ENCODE results near the gene PARD3B. TPM values are rescaled to one million over a fixed set of nuclear protein-coding genes. Genes with fewer than 3 reads are reported as not detected.

PARD3B gene
- total and polyA plus RNA-seq, 10 of the 15 experiments (the other 5 are each of a cell fraction or from before 2014, with no cell fraction given), result 0.01 to 0.54 (median 0.07) TPM; not detected in 7

GRCh38 chr2:205642599-205643356 lies 1097.5 kb downstream of the PARD3B start:
- no peaks in the 10 kb centered on the region for H3K36me3 ChIP-seq (ENCODE audit: control insufficient read depth in 2 of 2, insufficient read depth in 2 of 2, low read length in 1 of 2)
- no peak overlapping the region for H3K4me2 ChIP-seq (ENCODE audit: control insufficient read depth, insufficient read depth)
- no peaks in the 10 kb centered on the region; the same call in 2 of the 3 replicates for H3K9me3 ChIP-seq (replicated peaks; ENCODE audit: control insufficient read depth, insufficient read depth, low read length)
- SMC1A ChIA-PET (ENCODE audit: uncharacterized antibody, unreplicated experiment), result interaction anchor here (0.7 kb wide), 1 partner anchor 1616 kb away, joined by 3 read pairs; no protein-coding TSS in a partner anchor
- no peak for DNase-seq (ENCODE audit: low read depth, low spot score)
- H2AFZ ChIP-seq (ENCODE audit: control insufficient read depth, low read depth, low read length), result no peak overlapping the region
- CTCF ChIA-PET, result interaction anchor here (2.5 kb wide), 1 partner anchor 33 kb away, joined by 9 read pairs; no protein-coding TSS in a partner anchor
- intact Hi-C loops (cut with micrococcal nuclease; ENCODE audit: unreplicated experiment) (no loop called here), in situ Hi-C loops (cut with MboI) (no loop called here)
- H4K20me1 ChIP-seq (ENCODE audit: control insufficient read depth, insufficient read depth), result no peaks in the 10 kb centered on the region
- peaks cover 1 to 9% of the 10 kb centered on the region in 2 experiments for H3K27me3 ChIP-seq (replicated peaks in 1 of 2; ENCODE audit: control insufficient read depth in 2 of 2, insufficient read depth in 2 of 2, low read length in 1 of 2)
- no peak for FAIRE-seq
- TF ChIP-seq TCF12 (IDR thresholded peaks at IDR 0.05; ENCODE audit: low read depth, low read length) (no peak), PAX8 (IDR thresholded peaks at IDR 0.05) (no peak), CUX1 (IDR thresholded peaks at IDR 0.05; ENCODE audit: insufficient replicate concordance, low read depth, low read length) (no peak), EP300 (IDR thresholded peaks at IDR 0.05; ENCODE audit: borderline replicate concordance in 1 of 2, control insufficient read depth in 1 of 2, low read depth in 2 of 2, low read length in 2 of 2) (no peak), CHD2 (IDR thresholded peaks at IDR 0.05; ENCODE audit: borderline replicate concordance, low read depth, low read length) (no peak), SIN3A (IDR thresholded peaks at IDR 0.05; ENCODE audit: low read depth, low read length) (no peak), CBX5 (IDR thresholded peaks at IDR 0.05; ENCODE audit: low read depth) (no peak), JUND (IDR thresholded peaks at IDR 0.05; ENCODE audit: low read depth, low read length) (no peak), FOXM1 (IDR thresholded peaks at IDR 0.05; ENCODE audit: low read depth, low read length) (no peak), SIX5 (IDR thresholded peaks at IDR 0.05; ENCODE audit: low read depth, low read length, severe bottlenecking) (no peak), IKZF1 (conservative IDR thresholded peaks at IDR 0.05) (no peak), YY1 (IDR thresholded peaks at IDR 0.05; ENCODE audit: low read depth, low read length) (no peak)
- no peak overlapping the region for H3K4me3 ChIP-seq
- no peaks in the 10 kb centered on the region; the same call in 1 of the 2 replicates for H3K4me1 ChIP-seq (ENCODE audit: control insufficient read depth, insufficient read depth, low read length)
- no TSS peak for BruUV-seq (replicated peaks)
- no peak overlapping the region for H3K9ac ChIP-seq (ENCODE audit: control insufficient read depth, insufficient read depth, low read length)
- ATAC-seq, result no peak
- POLR2A ChIA-PET, result no interaction called here
- no peak overlapping the region for H3K27ac ChIP-seq (ENCODE audit: control insufficient read depth, insufficient read depth)
- H3K79me2 ChIP-seq (ENCODE audit: control insufficient read depth, insufficient read depth, low read length), result no peaks in the 10 kb centered on the region
- RAD21 ChIA-PET (ENCODE audit: unreplicated experiment), result no interaction called here
- 38% methylated on average over 6 of the region's 6 CpGs for WGBS (ENCODE audit: insufficient coverage, insufficient replicate concordance, low lambda C conversion rate, missing lambda C conversion rate)
